H1 (cell line): ENCODE measurements around the gene NEBL. TPM values are rescaled to one million over a fixed set of nuclear protein-coding genes. Genes with fewer than 3 reads are reported as not detected.

ENCODE experiments used
- CTCF ChIA-PET: fragments of 300-600 bp; sonication (Branson Sonifier 250); formaldehyde crosslinking; loops from one replicate; lab custom pipeline; 2021; ENCODE audit not compliant: partially characterized antibody; lab: Charles Lee
- POLR2A ChIA-PET: fragments of 300-600 bp; sonication (Branson Sonifier 250); formaldehyde crosslinking; loops from one replicate; lab custom pipeline; 2021; ENCODE audit warnings: inconsistent platforms; ENCODE audit not compliant: partially characterized antibody; lab: Charles Lee
- DNase-seq, 2 experiments: peaks; one replicate each; pipeline versions ENCODE4 v3.0.0 to v3.0.0-alpha.2; 2010 to 2022; ENCODE audit warnings: low spot score in 2 of 2, low read depth in 1 of 2, mixed read lengths in 1 of 2
- FAIRE-seq: peaks from 2 replicates; lab custom pipeline; 2011; peaks lifted over from hg19 to GRCh38; lab: Jason Lieb, UNC
- H2AFZ ChIP-seq: 2 replicates; pipeline ENCODE4 v1.8.1; 2012; ENCODE audit warnings: low read length, inconsistent platforms
- H2AK5ac ChIP-seq: 2 replicates; pipeline ENCODE4 v1.6.1; 2013; ENCODE audit warnings: low read depth, low read length
- H2BK120ac ChIP-seq: replicated peaks from 2 replicates; pipeline ENCODE3; 2013; ENCODE audit warnings: low read depth, low read length, inconsistent platforms
- H2BK12ac ChIP-seq: 2 replicates; pipeline ENCODE4 v1.6.1; 2013; ENCODE audit warnings: low read depth, low read length
- H2BK15ac ChIP-seq: 2 replicates; pipeline ENCODE4 v1.6.1; 2013; ENCODE audit warnings: low read length
- H2BK20ac ChIP-seq: 2 replicates; pipeline ENCODE4 v1.6.1; 2013; ENCODE audit warnings: low read length
- H2BK5ac ChIP-seq: 2 replicates; pipeline ENCODE4 v1.6.1; 2013; ENCODE audit warnings: low read depth, low read length
- H3K14ac ChIP-seq: 2 replicates; pipeline ENCODE4 v1.6.1; 2013; ENCODE audit warnings: inconsistent platforms; ENCODE audit not compliant: insufficient read length
- H3K18ac ChIP-seq: 2 replicates; pipeline ENCODE4 v1.6.1; 2013; ENCODE audit warnings: low read length; ENCODE audit errors: extremely low read depth
- H3K23ac ChIP-seq: 2 replicates; pipeline ENCODE4 v1.6.1; 2013; ENCODE audit warnings: inconsistent platforms; ENCODE audit not compliant: insufficient read length
- H3K23me2 ChIP-seq: 2 replicates; pipeline ENCODE4 v1.6.1; 2013; ENCODE audit warnings: low read depth, low read length
- H3K27ac ChIP-seq: 2 replicates; pipeline ENCODE4 v1.6.1; 2011; ENCODE audit warnings: low read depth, low read length, inconsistent platforms
- H3K27me3 ChIP-seq, 4 experiments: replicated peaks in 1 of 4; 1 replicate in 1 of 4; 2 replicates in 3 of 4; pipeline versions ENCODE4 v1.6.1 to v1.8.1; 2011 to 2013; ENCODE audit warnings: low read length in 3 of 4, mild to moderate bottlenecking in 3 of 4, inconsistent platforms in 2 of 4, mixed read lengths in 2 of 4, moderate library complexity in 1 of 4; ENCODE audit not compliant: control insufficient read depth in 3 of 4, insufficient read depth in 3 of 4; ENCODE audit errors: extremely low read depth in 1 of 4
- H3K36me3 ChIP-seq, 4 experiments: 2 replicates each; pipeline versions ENCODE4 v1.6.1 to v1.8.1; 2011 to 2013; ENCODE audit warnings: mild to moderate bottlenecking in 4 of 4, low read length in 3 of 4, moderate library complexity in 2 of 4, control low read depth in 1 of 4, inconsistent platforms in 1 of 4; ENCODE audit not compliant: insufficient read depth in 4 of 4, control insufficient read depth in 2 of 4
- H3K4ac ChIP-seq: replicated peaks from 2 replicates; pipeline ENCODE3; 2013; ENCODE audit warnings: low read length, low read depth, mixed read lengths, inconsistent platforms; ENCODE audit not compliant: insufficient read length
- H3K4me1 ChIP-seq, 4 experiments: replicated peaks in 1 of 4; 1 replicate in 1 of 4; 2 replicates in 3 of 4; pipeline versions ENCODE4 v1.6.1 to v1.8.1; 2011 to 2013; ENCODE audit warnings: low read length in 3 of 4, inconsistent platforms in 2 of 4, mixed read lengths in 1 of 4; ENCODE audit not compliant: insufficient read depth in 4 of 4, control insufficient read depth in 3 of 4
- H3K4me2 ChIP-seq, 2 experiments: 2 replicates each; pipeline versions ENCODE4 v1.6.1 to v1.8.1; 2011 to 2013; ENCODE audit warnings: low read depth in 2 of 2, low read length in 2 of 2, control low read depth in 1 of 2, inconsistent platforms in 1 of 2, mild to moderate bottlenecking in 1 of 2; ENCODE audit not compliant: insufficient read depth in 1 of 2
- H3K4me3 ChIP-seq, 4 experiments: fragments of 200-600, 300-600 bp in 1 of 4; sonication (generic), shearing (Covaris generic), sonication (Bioruptor Twin) in 1 of 4; 2 replicates each; pipeline versions ENCODE4 v1.5.1 to v1.8.1; 2011 to 2016; ENCODE audit warnings: low read length in 4 of 4, low read depth in 3 of 4, control low read depth in 2 of 4, inconsistent platforms in 2 of 4, mild to moderate bottlenecking in 2 of 4, mixed read lengths in 1 of 4, moderate library complexity in 1 of 4; ENCODE audit not compliant: insufficient read depth in 2 of 4; ENCODE audit errors: extremely low read depth in 1 of 4
- H3K56ac ChIP-seq: replicated peaks from 2 replicates; pipeline ENCODE3; 2013; ENCODE audit warnings: low read depth, mild to moderate bottlenecking, mixed read lengths, low read length, inconsistent platforms; ENCODE audit not compliant: insufficient read length
- H3K79me1 ChIP-seq: 2 replicates; pipeline ENCODE4 v1.6.1; 2013; ENCODE audit warnings: low read depth, low read length, control low read depth
- H3K79me2 ChIP-seq, 2 experiments: 2 replicates each; pipeline versions ENCODE4 v1.6.1 to v1.8.1; 2012 to 2013; ENCODE audit warnings: low read length in 2 of 2, mild to moderate bottlenecking in 2 of 2, inconsistent platforms in 1 of 2; ENCODE audit not compliant: insufficient read depth in 2 of 2, control insufficient read depth in 1 of 2
- H3K9ac ChIP-seq, 4 experiments: replicated peaks in 1 of 4; 1 replicate in 1 of 4; 2 replicates in 3 of 4; pipeline versions ENCODE4 v1.6.1 to v1.8.1; 2011 to 2013; ENCODE audit warnings: low read depth in 3 of 4, low read length in 3 of 4, control low read depth in 2 of 4, mild to moderate bottlenecking in 2 of 4, moderate library complexity in 2 of 4, inconsistent platforms in 1 of 4; ENCODE audit errors: extremely low read depth in 1 of 4
- H3K9me3 ChIP-seq, 2 experiments: 2 replicates each; pipeline versions ENCODE4 v1.6.1 to v1.8.1; 2012 to 2013; ENCODE audit warnings: mild to moderate bottlenecking in 2 of 2, moderate library complexity in 2 of 2, control low read depth in 1 of 2, inconsistent platforms in 1 of 2, low read depth in 1 of 2, low read length in 1 of 2, mixed read lengths in 1 of 2; ENCODE audit not compliant: insufficient read depth in 2 of 2
- H4K20me1 ChIP-seq, 2 experiments: replicated peaks in 1 of 2; 2 replicates each; pipeline versions ENCODE3 to v1.8.1; 2011 to 2013; ENCODE audit warnings: inconsistent platforms in 2 of 2, low read length in 2 of 2, mild to moderate bottlenecking in 1 of 2; ENCODE audit not compliant: insufficient read depth in 2 of 2, control insufficient read depth in 1 of 2
- H4K5ac ChIP-seq: 2 replicates; pipeline ENCODE4 v1.6.1; 2013; ENCODE audit warnings: low read length, low read depth, mixed read lengths, inconsistent platforms; ENCODE audit not compliant: insufficient read length
- H4K8ac ChIP-seq: 2 replicates; pipeline ENCODE4 v1.8.0; 2013; ENCODE audit warnings: mild to moderate bottlenecking, moderate library complexity, low read length, inconsistent platforms; ENCODE audit not compliant: insufficient read depth; ENCODE audit errors: extremely low read depth
- H4K91ac ChIP-seq: replicated peaks from 2 replicates; pipeline ENCODE3; 2013; ENCODE audit warnings: low read length, mixed read lengths, inconsistent platforms; ENCODE audit not compliant: insufficient read length
- CEBPB ChIP-seq: IDR thresholded peaks from 2 replicates; pipeline ENCODE4 v1.6.1; 2012; ENCODE audit warnings: low read depth, low read length
- CHD2 ChIP-seq: IDR thresholded peaks from 2 replicates; pipeline ENCODE4 v1.6.1; 2012; ENCODE audit warnings: low read length, improper control_type of control experiment
- EP300 ChIP-seq, 2 experiments: IDR thresholded peaks; 1 replicate in 1 of 2; 2 replicates in 1 of 2; pipeline ENCODE4 v1.6.1; 2011 to 2012; ENCODE audit warnings: low read depth in 2 of 2, low read length in 2 of 2, mild to moderate bottlenecking in 2 of 2, borderline replicate concordance in 1 of 2, inconsistent platforms in 1 of 2, moderate library complexity in 1 of 2
- NANOG ChIP-seq: IDR thresholded peaks from 2 replicates; pipeline ENCODE4 v1.6.1; 2011; ENCODE audit warnings: low read length, low read depth, mild to moderate bottlenecking, inconsistent platforms; ENCODE audit not compliant: insufficient read depth, poor library complexity, severe bottlenecking
- RXRA ChIP-seq: IDR thresholded peaks from 2 replicates; pipeline ENCODE4 v1.6.1; 2011; ENCODE audit warnings: low read depth, mild to moderate bottlenecking, low read length, moderate library complexity; ENCODE audit not compliant: insufficient read depth
- SAP30 ChIP-seq: fragments of 300-600 bp; sonication (generic); IDR thresholded peaks from 2 replicates; pipeline ENCODE4 v1.7.1; 2012; ENCODE audit warnings: low read length, moderate library complexity, mild to moderate bottlenecking, inconsistent platforms; ENCODE audit not compliant: insufficient read depth, insufficient replicate concordance
- YY1 ChIP-seq: IDR thresholded peaks from 2 replicates; pipeline ENCODE4 v1.6.1; 2011; ENCODE audit warnings: low read depth, mild to moderate bottlenecking, low read length
- WGBS, 2 experiments: shearing (Covaris generic) in 1 of 2; methylation state at CpG; one replicate each; pipeline versions ENCODE4 v1.1.6 to v1.1.7; 2013 to 2015; ENCODE audit warnings: low lambda C conversion rate in 2 of 2, mixed read lengths in 2 of 2, inconsistent platforms in 1 of 2, low coverage in 1 of 2, missing lambda C conversion rate in 1 of 2; ENCODE audit not compliant: insufficient replicate concordance in 2 of 2, insufficient coverage in 1 of 2, insufficient read length in 1 of 2; ENCODE audit errors: extremely low coverage in 1 of 2, missing lambda C conversion rate in 1 of 2; 5-methylcytosine and 5-hydroxymethylcytosine counted together
- polyA plus RNA-seq, 7 experiments: library from polyadenylated mRNA; depleted of rRNA in 3 of 7; stranded (reverse) in 5 of 7; unstranded in 2 of 7; fragments of >200 nt in 5 of 7; fragments of 200-250 nt in 2 of 7; gene quantifications; 1 replicate in 5 of 7; 2 replicates in 1 of 7; 4 replicates in 1 of 7; pipeline versions ENCODE4 v1.2.1 to v1.2.3, GENCODE V29; 2011 to 2013; ENCODE audit warnings: missing spikeins in 2 of 7, mixed read lengths in 2 of 7
- total RNA-seq: library from RNA; stranded (reverse); fragmentation: NEBNext Ultra II Directional; extraction: Animal tissue kit (Norgen Biotek cat#: 25700); gene quantifications from 2 replicates; pipeline ENCODE4 v1.2.1, GENCODE V29; 2021

Gene NEBL
- total and polyA plus RNA-seq, 2 of the 8 experiments (the other 6 are each of a cell fraction or from before 2014, with no cell fraction given): 7.5 to 10.5 TPM

DNA sequence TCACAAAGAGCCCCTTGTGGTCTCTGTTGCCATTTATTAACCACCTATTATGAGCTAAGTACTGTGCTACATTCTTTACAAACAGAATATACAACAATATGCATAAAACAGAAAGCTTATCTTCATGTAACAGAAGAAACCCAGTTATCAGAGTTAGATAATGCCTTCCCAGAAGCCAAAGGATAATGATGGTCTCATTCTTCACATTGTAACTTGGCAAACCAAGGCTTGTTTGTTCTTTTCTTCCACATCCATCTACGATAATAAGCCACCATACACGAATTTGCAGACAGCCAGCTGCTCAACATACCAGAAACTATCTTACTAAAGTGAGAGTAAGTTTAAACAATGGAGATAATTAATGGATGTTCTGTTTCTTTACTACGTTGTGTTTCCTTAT, 127.6 kb downstream of the NEBL start:
- TF ChIP-seq NANOG: no peak
- TF ChIP-seq RXRA: no peak
- no peak for TF ChIP-seq CHD2
- no peak for TF ChIP-seq CEBPB
- no peak for TF ChIP-seq SAP30
- no peak for TF ChIP-seq YY1
- no peak for TF ChIP-seq EP300 (IDR thresholded peaks at IDR 0.05; ENCODE audit: borderline replicate concordance in 1 of 2, low read depth in 2 of 2, low read length in 2 of 2)
- Histone ChIP-seq H4K8ac (no peak overlapping the region), H3K56ac (no peak overlapping the region), H3K4me2 (no peak overlapping the region), H3K36me3 (no peaks in the 10 kb centered on the region), H2BK15ac (no peak overlapping the region), H2BK120ac (no peak overlapping the region), H3K4me3 (no peak overlapping the region), H3K27ac (no peak overlapping the region), H4K5ac (no peak overlapping the region), H4K91ac (no peak overlapping the region), H2AK5ac (no peak overlapping the region), H3K79me2 (no peaks in the 10 kb centered on the region), H3K18ac (no peak overlapping the region), H4K20me1 (no peaks in the 10 kb centered on the region), H3K23me2 (no peaks in the 10 kb centered on the region), H3K9me3 (no peaks in the 10 kb centered on the region), H3K79me1 (no peaks in the 10 kb centered on the region), H3K23ac (no peak overlapping the region), H3K4ac (no peak overlapping the region), H2BK20ac (no peak overlapping the region), H3K14ac (no peak overlapping the region), H3K27me3 (no peaks in the 10 kb centered on the region), H2BK12ac (no peak overlapping the region), H3K9ac (no peak overlapping the region), H2AFZ (no peak overlapping the region), H3K4me1 (no peaks in the 10 kb centered on the region), H2BK5ac (no peak overlapping the region)
- ChIA-PET CTCF (interaction anchor here (0.6 to 2.9 kb wide), 16 partner anchors 14 to 1358 kb away, joined by 3 to 12 read pairs (median 4); no protein-coding TSS in a partner anchor), POLR2A (no interaction called here)
- FAIRE-seq (no peak), DNase-seq (no peak)
- 84% methylated on average over 3 of the region's 3 CpGs; no CpG with 5 or more reads in 1 of the 2 experiments for WGBS, 2 experiments
